Psoas muscle (tissue), 8 donors: Measurements from ENCODE around the gene CPSF7. TPM values are rescaled to one million over a fixed set of nuclear protein-coding genes. Genes with fewer than 3 reads are reported as not detected.

Experiments used
- ATAC-seq, 4 donors: fragments of 200-7000 bp; cut with Tn5 transposase; one replicate each; pipeline ENCODE4 v1.9.1; 2020; ENCODE audit warnings: moderate library complexity in 3 of 4, mild to moderate bottlenecking in 2 of 4
- DNase-seq, 2 donors: peaks; one replicate each; pipeline ENCODE4 v3.0.0-alpha.2; 2020
- H3K27ac ChIP-seq: fragments of 200-600 bp; one replicate; pipeline ENCODE4 v1.8.0; 2022
- H3K27me3 ChIP-seq, 3 donors: fragments of 200-600 bp in 1 of 3; one replicate each; pipeline versions ENCODE4 v1.6.1 to v1.8.0; 2013 to 2022; ENCODE audit warnings: low read length in 2 of 3, mild to moderate bottlenecking in 2 of 3, moderate library complexity in 1 of 3; ENCODE audit not compliant: insufficient read depth in 3 of 3
- H3K36me3 ChIP-seq, 2 donors: fragments of 200-600 bp in 1 of 2; one replicate each; pipeline versions ENCODE4 v1.6.1 to v1.8.0; 2013 to 2022; ENCODE audit warnings: low read depth in 1 of 2, mild to moderate bottlenecking in 1 of 2, moderate library complexity in 1 of 2; ENCODE audit not compliant: insufficient read depth in 1 of 2
- H3K4me1 ChIP-seq: fragments of 200-600 bp; one replicate; pipeline ENCODE4 v1.8.0; 2022
- H3K4me3 ChIP-seq: fragments of 200-600 bp; one replicate; pipeline ENCODE4 v1.8.0; 2022; ENCODE audit warnings: mild to moderate bottlenecking
- H3K9me3 ChIP-seq: fragments of 200-600 bp; one replicate; pipeline ENCODE4 v1.8.0; 2022
- WGBS, 3 donors: extraction: QIAGEN DNeasy Blood & Tissue Kit; methylation state at CpG; one replicate each; pipeline versions ENCODE4 v1.1.6 to v1.1.7; 2013; 5-methylcytosine and 5-hydroxymethylcytosine counted together
- intact Hi-C, 2 donors: fragments of 100-400 bp; cut with DNase I; formaldehyde crosslinking; loops; one replicate each; pipeline versions ENCODE4 v1.11.0 to v1.14.2; 2022
- polyA plus RNA-seq, 3 donors: library from polyadenylated mRNA; stranded (reverse); fragments of 200-250 nt; gene quantifications; one replicate each; pipeline ENCODE4 v1.2.3, GENCODE V29; 2013
- total RNA-seq, 4 donors: library from RNA; stranded (reverse); fragmentation: NEBNext Ultra II Directional in 2 of 4; extraction: Animal tissue kit (Norgen Biotek cat#: 25700) in 2 of 4; gene quantifications; one replicate each; pipeline versions ENCODE4 v1.2.1 to v1.2.4, GENCODE V29; 2021 to 2023
- TF ChIP-seq, protein P1 (sequence below): fragments of 200-600 bp; IDR thresholded peaks from one replicate; pipeline ENCODE4 v1.8.0; 2022; ENCODE audit warnings: antibody characterized with exemption
- donor health status: healthy with polysubstance abuse.
- donor health status: DM: no; HTN: no; CAD: no; lungs with moderate emphysema.
- donor health status: Bipolar disorder and iron deficiency.
- donor health status: healthy.
- donor health status: DM: yes; HTN: yes; CAD: no.
- donor health status: DM: no; HTN: no; CAD: no.
- donor health status: DM: no; HTN: no; CAD: no.
- donor health status: DM: yes; HTN: yes; CAD: no.

CPSF7 gene
- total and polyA plus RNA-seq, 7 donors = 28.2 to 66.2 (median 51.1) TPM

GRCh38 chr11:61367406-61367805, 62.4 kb downstream of the CPSF7 start:
- H3K36me3 ChIP-seq = peaks cover 19 to 76% of the 10 kb centered on the region in 2 donors
- no peak for DNase-seq
- no peak overlapping the region for H3K4me3 ChIP-seq
- ATAC-seq = no peak
- H3K4me1 ChIP-seq = peaks cover 12% of the 10 kb centered on the region
- H3K9me3 ChIP-seq = no peaks in the 10 kb centered on the region
- WGBS, 3 donors = 80 to 88% (median 84%) methylated on average over 6 of the region's 6 CpGs
- TF ChIP-seq, protein P1, sequence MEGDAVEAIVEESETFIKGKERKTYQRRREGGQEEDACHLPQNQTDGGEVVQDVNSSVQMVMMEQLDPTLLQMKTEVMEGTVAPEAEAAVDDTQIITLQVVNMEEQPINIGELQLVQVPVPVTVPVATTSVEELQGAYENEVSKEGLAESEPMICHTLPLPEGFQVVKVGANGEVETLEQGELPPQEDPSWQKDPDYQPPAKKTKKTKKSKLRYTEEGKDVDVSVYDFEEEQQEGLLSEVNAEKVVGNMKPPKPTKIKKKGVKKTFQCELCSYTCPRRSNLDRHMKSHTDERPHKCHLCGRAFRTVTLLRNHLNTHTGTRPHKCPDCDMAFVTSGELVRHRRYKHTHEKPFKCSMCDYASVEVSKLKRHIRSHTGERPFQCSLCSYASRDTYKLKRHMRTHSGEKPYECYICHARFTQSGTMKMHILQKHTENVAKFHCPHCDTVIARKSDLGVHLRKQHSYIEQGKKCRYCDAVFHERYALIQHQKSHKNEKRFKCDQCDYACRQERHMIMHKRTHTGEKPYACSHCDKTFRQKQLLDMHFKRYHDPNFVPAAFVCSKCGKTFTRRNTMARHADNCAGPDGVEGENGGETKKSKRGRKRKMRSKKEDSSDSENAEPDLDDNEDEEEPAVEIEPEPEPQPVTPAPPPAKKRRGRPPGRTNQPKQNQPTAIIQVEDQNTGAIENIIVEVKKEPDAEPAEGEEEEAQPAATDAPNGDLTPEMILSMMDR = no peak
- no peak overlapping the region for H3K27ac ChIP-seq
- intact Hi-C loops = no loop called here
- H3K27me3 ChIP-seq = no peaks in the 10 kb centered on the region

DNA sequence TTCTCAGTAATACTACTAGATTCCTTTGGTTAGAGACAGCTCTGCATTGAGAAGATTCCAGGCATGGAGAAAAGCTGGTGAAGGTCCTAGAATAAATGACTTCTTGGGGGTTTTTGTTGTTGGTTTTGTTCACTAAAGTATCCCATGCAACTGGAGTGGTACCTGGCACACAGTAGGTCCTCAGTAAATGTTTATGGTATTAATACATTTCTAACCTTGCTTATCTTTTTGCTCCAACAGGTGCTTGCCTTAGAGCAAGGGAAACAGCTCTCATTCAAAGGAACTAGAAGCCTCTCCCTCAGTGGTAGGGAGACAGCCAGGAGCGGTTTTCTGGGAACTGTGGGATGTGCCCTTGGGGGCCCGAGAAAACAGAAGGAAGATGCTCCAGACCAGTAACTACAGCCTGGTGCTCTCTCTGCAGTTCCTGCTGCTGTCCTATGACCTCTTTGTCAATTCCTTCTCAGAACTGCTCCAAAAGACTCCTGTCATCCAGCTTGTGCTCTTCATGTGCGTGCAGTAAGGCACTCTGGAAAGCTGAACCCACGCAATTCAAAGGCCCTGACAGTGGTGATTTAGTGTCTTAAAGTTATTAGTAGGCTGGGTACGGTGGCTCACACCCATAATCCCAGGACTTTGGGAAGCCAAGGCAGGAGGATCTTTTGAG, 65.6 kb downstream of the CPSF7 start:
- no peak overlapping the region for H3K4me3 ChIP-seq
- H3K9me3 ChIP-seq = no peaks in the 10 kb centered on the region
- H3K4me1 ChIP-seq = peaks cover 20% of the 10 kb centered on the region
- intact Hi-C loops = no loop called here
- H3K36me3 ChIP-seq = peaks cover 19 to 57% of the 10 kb centered on the region in 2 donors
- ATAC-seq (no peak), DNase-seq (no peak)
- 73 to 86% (median 78%) methylated on average over 5 of the region's 5 CpGs for WGBS, 3 donors
- H3K27ac ChIP-seq = no peak overlapping the region
- H3K27me3 ChIP-seq = no peaks in the 10 kb centered on the region
- TF ChIP-seq, protein P1 = no peak

GRCh38 chr11:61362542-61362875, 67.3 kb downstream of the CPSF7 start:
- intact Hi-C loops = no loop called here
- H3K9me3 ChIP-seq = no peaks in the 10 kb centered on the region
- H3K27ac ChIP-seq = peak overlapping the region; percentile 99
- peaks cover 10 to 40% of the 10 kb centered on the region in 2 donors for H3K36me3 ChIP-seq
- no peak for DNase-seq
- ATAC-seq = peak in 3 of 4 donors; percentile 14 to 19 (median 16)
- TF ChIP-seq, protein P1 = no peak
- WGBS, 3 donors = 0 to 1% (median 0%) methylated on average over 12 of the region's 12 CpGs
- peak overlapping the region; percentile 83 for H3K4me3 ChIP-seq
- H3K27me3 ChIP-seq = no peaks in the 10 kb centered on the region
- peaks cover 22% of the 10 kb centered on the region for H3K4me1 ChIP-seq

DNA sequence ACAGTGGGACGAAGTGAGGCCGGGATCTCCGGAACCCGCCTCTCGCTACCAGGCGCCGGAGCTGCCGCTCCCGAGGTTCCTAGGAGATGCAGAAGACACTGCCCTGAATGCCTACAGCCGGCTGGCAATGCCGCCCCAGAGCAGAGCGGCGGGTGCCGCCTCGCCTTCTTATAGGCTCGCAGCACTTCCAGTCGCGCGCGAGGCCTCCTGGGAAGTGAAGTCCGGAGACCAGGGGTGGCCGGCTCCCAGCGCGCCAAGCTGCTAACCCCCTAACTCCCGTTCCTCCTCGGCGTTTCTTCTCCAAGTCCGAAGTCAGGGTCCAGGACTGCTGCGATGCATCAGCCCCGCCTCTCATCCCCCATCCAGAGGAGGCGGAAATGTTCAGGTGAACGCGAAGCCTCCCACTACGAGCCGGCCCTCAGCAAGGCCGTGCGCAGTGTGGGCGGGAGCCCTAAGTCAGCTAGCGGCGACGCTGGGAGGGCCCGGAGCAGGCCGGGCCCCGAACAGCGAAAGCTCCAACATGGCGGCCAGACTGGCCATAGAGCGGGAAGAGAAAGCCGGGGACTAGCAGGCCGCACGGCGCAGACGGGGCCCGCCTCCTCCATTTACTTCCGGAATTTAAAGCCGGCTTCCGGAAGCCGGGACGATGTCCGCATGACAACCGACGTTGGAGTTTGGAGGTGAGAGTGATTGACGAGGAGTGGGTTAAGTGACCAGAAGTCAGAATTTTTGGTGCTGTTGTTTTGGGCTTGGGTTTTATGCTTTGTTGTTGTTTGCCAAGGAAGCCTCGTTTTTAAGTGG, 67.8 kb downstream of the CPSF7 start, which contains the start of the genes CYB561A3 and TMEM138:
Gene CYB561A3 (minus strand): TSS at position 142 of the 801 bp plus-strand sequence. CDS start 5,169 bp downstream, outside the sequence.
Gene TMEM138 (plus strand): TSS at position 634 of the 801 bp plus-strand sequence. CDS start 2,017 bp downstream, outside the sequence.
- DNase-seq (peak; percentile 90 to 95), ATAC-seq (peak; percentile 87 to 92 (median 90))
- Histone ChIP-seq H3K36me3 (peaks cover 5 to 35% of the 10 kb centered on the region in 2 donors), H3K4me1 (peaks cover 22% of the 10 kb centered on the region), H3K27me3 (no peaks in the 10 kb centered on the region), H3K4me3 (peak within 1 kb of the TSS; percentile 83), H3K27ac (peak within 1 kb of the TSS; percentile 99), H3K9me3 (no peaks in the 10 kb centered on the region)
- intact Hi-C loops = no loop called here
- TF ChIP-seq, protein P1 = no peak
- 0% methylated on average over 49 to 63 of the region's 63 CpGs for WGBS, 3 donors
